GM18907 (cell line): ENCODE results near the gene LTBP1.
"Not testable (repeated sequence)": the region's sequence is repeated elsewhere in the genome, so short reads cannot be mapped to it uniquely, and the experiment has no call there.

Source experiments
- ATAC-seq: cut with Tn5 transposase; IDR thresholded peaks from one replicate; pipeline ENCODE4 v1.9.1; 2021; ENCODE audit warnings: mild to moderate bottlenecking, moderate library complexity; ENCODE audit not compliant: unreplicated experiment

LTBP1 gene

DNA sequence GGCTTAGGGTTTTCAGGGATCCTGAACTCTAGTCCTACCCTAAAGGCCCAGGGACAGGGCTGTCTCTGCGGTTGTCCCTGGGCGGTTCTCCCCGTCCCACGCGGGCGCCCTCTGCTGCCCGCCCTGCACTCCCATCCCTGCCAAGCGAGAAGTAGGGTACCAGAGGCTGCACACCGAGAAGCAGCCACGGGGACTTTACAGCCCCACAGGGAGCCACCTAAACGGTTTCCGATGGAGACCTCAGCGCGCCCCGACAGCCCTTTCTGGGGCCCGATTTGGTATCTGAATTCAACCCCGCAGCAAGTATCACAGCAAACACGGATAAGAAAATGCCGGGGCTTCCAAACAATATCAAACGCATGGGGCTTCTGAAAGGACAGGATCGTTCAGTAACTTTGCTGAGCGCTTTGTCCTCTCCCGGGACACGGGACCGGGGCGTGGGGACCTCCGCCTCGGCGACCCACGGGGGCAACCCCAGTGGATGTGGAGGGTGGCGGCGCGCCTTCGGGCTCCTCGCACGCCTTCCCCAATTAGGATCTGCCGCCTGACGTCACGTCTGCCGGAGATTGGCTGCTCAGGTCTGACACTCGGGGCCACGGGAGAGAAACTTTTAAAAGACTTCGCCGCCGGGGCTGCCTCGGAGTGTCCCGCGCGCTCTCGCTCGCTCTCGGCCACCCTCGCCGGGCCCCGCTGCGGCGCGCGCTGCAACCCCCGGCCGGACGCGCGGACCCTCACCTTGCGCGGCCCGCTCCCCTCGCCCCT is at the start of gene LTBP1:
Gene LTBP1, plus strand, starts transcription at position 640 of the 762 bp plus-strand sequence. CDS start 372 bp downstream, outside the sequence.
- ATAC-seq: peak; percentile 82

- ATAC-seq: no peak
These were observed 46.3 kb upstream of the LTBP1 start for GRCh38 chr2:32900246-32900973.

DNA sequence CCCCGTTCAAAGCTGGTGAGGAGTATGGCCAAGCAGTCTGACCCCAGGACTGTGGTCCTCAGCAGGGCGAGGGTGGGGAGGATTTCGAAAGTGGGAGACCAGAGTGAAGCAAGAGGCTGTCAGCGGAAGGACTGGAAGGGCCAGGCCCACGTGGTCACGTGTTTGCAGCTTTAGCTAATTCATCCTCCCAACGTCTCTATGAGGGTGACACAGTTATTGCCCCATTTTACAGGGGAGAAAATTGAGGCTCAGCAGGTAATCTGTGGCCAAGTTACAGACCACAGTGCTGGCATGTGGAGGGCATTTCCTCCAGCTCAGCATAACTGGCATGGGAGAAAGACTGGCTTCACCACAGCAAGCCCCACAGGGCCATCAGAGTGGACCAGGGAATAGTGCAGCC is 45.4 kb upstream of the LTBP1 start:
- ATAC-seq: no peak

GRCh38 chr2:32902174-32902573 is 44.6 kb upstream of the LTBP1 start:
- no peak for ATAC-seq

DNA sequence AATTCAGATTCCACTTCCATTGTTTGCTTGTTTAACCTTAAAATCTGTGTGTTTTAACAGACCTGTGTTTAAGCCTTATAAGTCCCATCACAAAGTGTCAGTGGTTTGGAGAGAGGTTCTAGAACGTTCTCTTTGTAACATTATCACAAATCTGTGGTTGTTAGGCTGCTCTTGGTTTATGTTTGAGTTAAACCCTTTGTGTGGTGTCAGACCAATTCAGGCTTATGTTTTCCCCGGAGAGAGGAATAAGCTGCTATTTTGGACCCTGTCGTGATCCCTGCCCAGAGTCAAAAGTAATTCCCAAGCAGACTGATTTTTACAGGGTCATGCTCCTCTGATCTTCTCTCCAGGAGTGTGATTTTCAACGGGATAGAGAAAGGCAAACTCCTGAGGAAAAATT is 43.8 kb upstream of the LTBP1 start:
- ATAC-seq: no peak

DNA sequence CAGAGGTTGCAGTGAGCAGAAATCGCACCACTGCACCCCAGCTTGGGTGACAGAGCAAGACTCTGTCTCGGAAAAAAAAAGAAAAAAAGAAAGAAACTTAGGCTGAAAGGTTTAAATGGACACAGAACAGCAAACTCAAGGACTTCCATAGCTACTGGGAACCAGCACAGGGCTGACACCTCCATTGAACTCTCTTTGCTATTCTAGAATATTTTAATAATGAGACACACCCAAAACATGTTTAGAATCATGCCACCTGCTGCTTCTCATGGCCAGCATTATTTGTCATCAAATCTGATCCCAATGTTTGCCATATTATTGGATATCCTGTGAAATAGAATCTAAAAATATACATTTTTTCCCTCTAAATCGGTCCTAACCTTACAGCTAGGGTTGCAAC is 42.7 kb upstream of the LTBP1 start:
- no peak for ATAC-seq

- no peak for ATAC-seq
These were observed 42.0 kb upstream of the LTBP1 start for GRCh38 chr2:32904751-32905150.

DNA sequence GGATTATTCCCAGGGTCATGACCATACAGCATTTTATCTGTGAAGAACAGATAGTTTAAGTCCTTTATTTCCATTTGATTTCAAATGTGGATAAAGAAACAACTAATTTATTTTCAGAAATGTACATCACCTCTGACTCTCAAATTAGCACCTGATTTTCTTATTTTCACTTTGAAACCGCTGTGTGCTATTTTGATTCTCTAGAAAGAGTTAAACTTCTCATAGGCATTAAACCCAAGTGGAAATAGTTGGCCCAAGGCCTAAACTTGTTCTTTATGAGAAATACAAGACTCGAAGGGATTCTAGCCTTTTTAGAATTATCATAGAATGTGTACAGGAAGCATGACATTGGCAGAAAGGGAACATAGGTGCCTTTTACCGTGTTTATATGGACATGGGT is 41.5 kb upstream of the LTBP1 start:
- ATAC-seq: no peak

GRCh38 chr2:32910883-32911598 is 35.7 kb upstream of the LTBP1 start:
- ATAC-seq: peak; percentile 95

- no peak for ATAC-seq
These were observed 31.1 kb upstream of the LTBP1 start for GRCh38 chr2:32915694-32916093.

- no peak for ATAC-seq
These were observed 28.0 kb upstream of the LTBP1 start for GRCh38 chr2:32918774-32919173.

- ATAC-seq: not testable (repeated sequence)
These were observed 26.9 kb upstream of the LTBP1 start for GRCh38 chr2:32919901-32920300.

- ATAC-seq: not testable (repeated sequence)
These were observed 25.3 kb upstream of the LTBP1 start for GRCh38 chr2:32921486-32921885.

- ATAC-seq: no peak
These were observed 24.3 kb upstream of the LTBP1 start for GRCh38 chr2:32922501-32922900.

- ATAC-seq: no peak
These were observed 23.6 kb upstream of the LTBP1 start for GRCh38 chr2:32923109-32923508.

DNA sequence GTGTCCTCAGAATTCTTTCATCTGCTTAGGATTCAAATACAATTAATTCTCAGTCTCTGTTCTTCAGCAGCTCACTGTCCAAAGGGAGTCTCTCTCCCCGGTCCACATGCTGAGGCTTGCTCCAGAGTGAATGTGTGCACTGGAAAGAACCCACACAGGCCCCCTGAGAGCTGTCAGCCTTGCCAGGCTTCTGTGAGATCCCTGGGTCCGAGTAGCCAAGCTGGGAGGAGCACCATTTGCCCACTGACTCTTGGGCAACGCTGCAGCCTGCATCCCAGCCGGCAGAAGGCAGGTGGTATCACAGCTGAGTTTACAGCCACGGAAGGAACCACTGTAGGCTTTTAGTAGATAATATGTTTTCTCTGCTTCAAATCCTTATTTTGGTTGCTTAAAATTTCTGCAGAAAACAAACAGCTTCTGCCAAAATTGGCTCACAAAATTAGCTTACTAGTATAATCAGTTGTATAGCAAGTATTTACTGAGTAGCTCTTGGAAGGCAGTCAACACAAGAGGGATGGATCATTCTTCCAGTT is 21.4 kb upstream of the LTBP1 start:
- no peak for ATAC-seq

GRCh38 chr2:32925976-32926707 is 20.6 kb upstream of the LTBP1 start:
- ATAC-seq: no peak

DNA sequence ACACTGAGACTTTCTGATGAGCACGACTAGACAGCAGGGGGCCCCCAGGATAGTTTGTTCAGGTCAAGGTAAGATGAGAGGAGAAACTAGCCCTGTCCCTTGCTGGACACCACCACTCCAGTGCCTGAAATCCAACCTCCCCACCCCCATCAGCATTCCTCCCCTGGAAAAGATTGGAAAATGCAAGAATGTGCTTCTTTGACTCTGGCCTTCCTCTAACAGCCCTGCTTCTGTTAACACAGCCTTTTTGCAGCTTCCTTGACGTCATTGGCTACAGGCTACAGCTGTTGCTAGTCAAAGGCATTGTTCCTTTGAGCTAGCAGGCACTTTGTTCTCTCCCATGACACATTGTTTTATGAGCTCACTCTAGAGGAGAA is 20.1 kb upstream of the LTBP1 start:
- no peak for ATAC-seq

GRCh38 chr2:32930436-32930835 is 16.3 kb upstream of the LTBP1 start:
- ATAC-seq: no peak

DNA sequence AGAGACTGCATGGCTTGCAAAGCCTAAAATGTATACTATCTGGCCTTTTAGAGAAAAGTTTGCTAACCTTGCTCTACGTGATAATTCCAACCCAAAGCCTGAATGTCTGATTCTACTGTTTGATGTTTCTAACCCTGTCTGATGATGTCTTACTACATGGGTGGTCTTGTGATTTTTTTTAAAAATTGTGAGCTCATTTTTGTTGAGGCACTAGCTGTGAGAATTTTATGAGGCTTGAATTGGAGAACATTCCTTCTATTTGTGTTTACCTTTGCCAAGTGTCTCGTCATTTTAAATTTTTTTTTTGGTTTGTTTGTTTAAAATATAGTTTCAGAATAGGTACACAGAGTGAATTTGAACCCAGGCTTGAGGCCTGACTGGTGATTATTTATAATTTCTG is 15.2 kb upstream of the LTBP1 start:
- no peak for ATAC-seq
